NCI-H510A (cell line): Measurements from ENCODE around the gene WNT11.

ENCODE experiments used
- DNase-seq: peaks from one replicate; lab custom pipeline; 2025; lab: John Stamatoyannopoulos, UW

The WNT11 gene

GRCh38 chr11:76153571-76153923 is 52.8 kb downstream of the WNT11 start:
- DNase-seq, result no peak

GRCh38 chr11:76152741-76153570 is 53.3 kb downstream of the WNT11 start:
- no peak for DNase-seq

GRCh38 chr11:76152086-76152681 is 54.1 kb downstream of the WNT11 start:
- DNase-seq, result no peak

GRCh38 chr11:76151556-76152085 is 54.7 kb downstream of the WNT11 start:
- DNase-seq, result no peak

- no peak for DNase-seq
Observed at GRCh38 chr11:76150141-76150540, 56.2 kb downstream of the WNT11 start.

GRCh38 chr11:76149713-76150112 is 56.6 kb downstream of the WNT11 start:
- no peak for DNase-seq

GRCh38 chr11:76148941-76149613 is 57.2 kb downstream of the WNT11 start:
- DNase-seq, result no peak

- DNase-seq, result no peak
Observed at GRCh38 chr11:76148231-76148630, 58.1 kb downstream of the WNT11 start.

- DNase-seq, result no peak
Observed at GRCh38 chr11:76147106-76147740, 59.1 kb downstream of the WNT11 start.

- DNase-seq, result no peak
Observed at GRCh38 chr11:76143274-76143673, 63.0 kb downstream of the WNT11 start.

GRCh38 chr11:76141901-76142588 is 64.3 kb downstream of the WNT11 start:
- no peak for DNase-seq

GRCh38 chr11:76140912-76141574 is 65.3 kb downstream of the WNT11 start:
- DNase-seq, result no peak

- DNase-seq, result no peak
Observed at GRCh38 chr11:76139314-76139713, 67.0 kb downstream of the WNT11 start.
